Endothelial cell of umbilical vein (primary cell): ENCODE results near the gene C14orf119. TPM values are rescaled to one million over a fixed set of nuclear protein-coding genes. Genes with fewer than 3 reads are reported as not detected.

Experiments
- BruUV-seq: library from RNA; stranded (reverse); fragments of 400-500 nt; replicated peaks from 2 replicates; lab custom pipeline; 2021; lab: Mats Ljungman, UMichigan
- CTCF ChIA-PET: fragments of 300-600, 350-600 bp; sonication (Branson Sonifier 250); formaldehyde crosslinking; loops from one replicate; lab custom pipeline; 2021; ENCODE audit warnings: antibody characterized with exemption, inconsistent platforms; lab: Charles Lee
- POLR2A ChIA-PET: fragments of 300-600, 350-600 bp; sonication (Branson Sonifier 250); formaldehyde crosslinking; loops from one replicate; lab custom pipeline; 2021; ENCODE audit warnings: antibody characterized with exemption, inconsistent platforms; lab: Charles Lee
- DNase-seq: peaks from one replicate; pipeline ENCODE4 v3.0.0-alpha.2; 2011; ENCODE audit warnings: low read depth, low spot score
- FAIRE-seq: peaks from 2 replicates; lab custom pipeline; 2011; peaks lifted over from hg19 to GRCh38; lab: Jason Lieb, UNC
- H2AFZ ChIP-seq: 2 replicates; pipeline ENCODE4 v1.6.0; 2012; ENCODE audit warnings: low read depth, low read length, control low read depth, inconsistent platforms
- H3K27ac ChIP-seq: 2 replicates; pipeline ENCODE4 v1.5.1; 2011; ENCODE audit warnings: low read depth, mild to moderate bottlenecking, control low read depth, low read length, moderate library complexity; ENCODE audit not compliant: insufficient read depth
- H3K27me3 ChIP-seq, 2 experiments: 2 replicates each; pipeline versions ENCODE4 v1.6.0 to v1.6.1; 2011; ENCODE audit warnings: low read length in 2 of 2, mixed read lengths in 1 of 2; ENCODE audit not compliant: control insufficient read depth in 2 of 2, insufficient read depth in 2 of 2
- H3K36me3 ChIP-seq, 2 experiments: 2 replicates in 1 of 2; 3 replicates in 1 of 2; pipeline ENCODE4 v1.5.1; 2011; ENCODE audit warnings: low read length in 2 of 2, mild to moderate bottlenecking in 1 of 2, moderate library complexity in 1 of 2; ENCODE audit not compliant: control insufficient read depth in 2 of 2, insufficient read depth in 2 of 2; ENCODE audit errors: extremely low read depth in 1 of 2
- H3K4me1 ChIP-seq: 3 replicates; pipeline ENCODE4 v1.5.1; 2011; ENCODE audit warnings: mild to moderate bottlenecking, low read length; ENCODE audit not compliant: control insufficient read depth, insufficient read depth; ENCODE audit errors: extremely low read depth
- H3K4me2 ChIP-seq: 2 replicates; pipeline ENCODE4 v1.6.1; 2011; ENCODE audit warnings: low read length, control low read depth, mixed read lengths; ENCODE audit not compliant: insufficient read depth
- H3K4me3 ChIP-seq, 3 experiments: fragments of 200-600 bp in 1 of 3; sonication (generic), shearing (Covaris generic) in 1 of 3; replicated peaks in 1 of 3; 2 replicates each; pipeline ENCODE4 v1.5.1; 2011 to 2016; ENCODE audit warnings: control low read depth in 3 of 3, low read length in 3 of 3, mild to moderate bottlenecking in 2 of 3, inconsistent platforms in 1 of 3, low read depth in 1 of 3, moderate library complexity in 1 of 3; ENCODE audit not compliant: insufficient read depth in 1 of 3
- H3K79me2 ChIP-seq: 2 replicates; pipeline ENCODE4 v1.6.0; 2012; ENCODE audit warnings: low read length, inconsistent platforms; ENCODE audit not compliant: control insufficient read depth, insufficient read depth
- H3K9ac ChIP-seq: replicated peaks from 2 replicates; pipeline ENCODE3; 2011; ENCODE audit warnings: low read length, control low read depth; ENCODE audit not compliant: insufficient read depth; ENCODE audit errors: extremely low read depth
- H3K9me1 ChIP-seq: replicated peaks from 3 replicates; pipeline ENCODE4 v1.6.0; 2011; ENCODE audit warnings: mild to moderate bottlenecking, low read length; ENCODE audit not compliant: control insufficient read depth, insufficient read depth; ENCODE audit errors: extremely low read depth
- H3K9me3 ChIP-seq: replicated peaks from 2 replicates; pipeline ENCODE4 v1.5.1; 2012; ENCODE audit warnings: low read length, inconsistent platforms; ENCODE audit not compliant: control insufficient read depth, insufficient read depth
- H4K20me1 ChIP-seq: replicated peaks from 2 replicates; pipeline ENCODE3; 2011; ENCODE audit warnings: mild to moderate bottlenecking, low read length; ENCODE audit not compliant: control insufficient read depth, insufficient read depth; ENCODE audit errors: extremely low read depth
- CTCF ChIP-seq, 2 donors: IDR thresholded peaks; 1 replicate in 1 of 2; 2 replicates in 1 of 2; pipeline ENCODE4 v1.5.1; 2011; ENCODE audit warnings: low read length in 2 of 2, mild to moderate bottlenecking in 2 of 2, moderate library complexity in 2 of 2, control low read depth in 1 of 2, inconsistent platforms in 1 of 2, low read depth in 1 of 2; ENCODE audit not compliant: insufficient read depth in 1 of 2; ENCODE audit errors: extremely low read depth in 1 of 2
- EZH2 ChIP-seq: IDR thresholded peaks from 2 replicates; pipeline ENCODE4 v1.6.1; 2012; ENCODE audit warnings: borderline replicate concordance, low read depth, mild to moderate bottlenecking, moderate library complexity, low read length, inconsistent platforms; ENCODE audit not compliant: severe bottlenecking
- FOS ChIP-seq: IDR thresholded peaks from 2 replicates; pipeline ENCODE4 v1.6.1; 2011; ENCODE audit warnings: mild to moderate bottlenecking, low read length, moderate library complexity, borderline replicate concordance; ENCODE audit not compliant: insufficient read depth
- GATA2 ChIP-seq: IDR thresholded peaks from 2 replicates; pipeline ENCODE4 v1.7.0; 2011; ENCODE audit warnings: low read depth, mild to moderate bottlenecking, moderate library complexity, mixed read lengths, low read length; ENCODE audit not compliant: insufficient read length, insufficient read depth
- JUN ChIP-seq: IDR thresholded peaks from 2 replicates; pipeline ENCODE4 v1.6.1; 2011; ENCODE audit warnings: borderline replicate concordance, low read depth; ENCODE audit not compliant: insufficient read length, insufficient read depth
- MAX ChIP-seq: IDR thresholded peaks from 2 replicates; pipeline ENCODE4 v1.6.1; 2011; ENCODE audit not compliant: insufficient read depth, insufficient read length
- MYC ChIP-seq: IDR thresholded peaks from one replicate; pipeline ENCODE4 v1.6.1; 2011; ENCODE audit warnings: mild to moderate bottlenecking, low read depth, low read length
- POLR2AphosphoS5 ChIP-seq: IDR thresholded peaks from 2 replicates; pipeline ENCODE4 v1.6.1; 2012; ENCODE audit warnings: low read depth, mild to moderate bottlenecking, control low read depth, low read length, moderate library complexity; ENCODE audit not compliant: insufficient read depth
- dilution Hi-C: fragments of 300-500 bp; cut with MboI; formaldehyde crosslinking; loops from one replicate; pipeline ENCODE4 v1.15.0; 2019; ENCODE audit warnings: low sequenced_read_pairs; ENCODE audit not compliant: extremely low pct_ligation_motif_present
- intact Hi-C: fragments of 100-400 bp; cut with micrococcal nuclease; formaldehyde crosslinking; loops from one replicate; pipeline ENCODE4 v1.10.0; 2022
- polyA plus RNA-seq, 4 experiments: library from polyadenylated mRNA; depleted of rRNA in 3 of 4; stranded (reverse) in 3 of 4; unstranded in 1 of 4; fragments of >200 nt; gene quantifications; 2 replicates each; pipeline versions ENCODE4 v1.2.1 to v1.2.3, GENCODE V29; 2011 to 2012; ENCODE audit warnings: missing spikeins in 1 of 4
- total RNA-seq: library from RNA; stranded (reverse); gene quantifications from 2 replicates; pipeline ENCODE4 v1.2.3, GENCODE V29; 2021

Gene C14orf119
- total and polyA plus RNA-seq, 2 donors (not counting 3 experiments of a cell fraction or from before 2014, with no cell fraction given) = 58.3 to 60.5 TPM

DNA sequence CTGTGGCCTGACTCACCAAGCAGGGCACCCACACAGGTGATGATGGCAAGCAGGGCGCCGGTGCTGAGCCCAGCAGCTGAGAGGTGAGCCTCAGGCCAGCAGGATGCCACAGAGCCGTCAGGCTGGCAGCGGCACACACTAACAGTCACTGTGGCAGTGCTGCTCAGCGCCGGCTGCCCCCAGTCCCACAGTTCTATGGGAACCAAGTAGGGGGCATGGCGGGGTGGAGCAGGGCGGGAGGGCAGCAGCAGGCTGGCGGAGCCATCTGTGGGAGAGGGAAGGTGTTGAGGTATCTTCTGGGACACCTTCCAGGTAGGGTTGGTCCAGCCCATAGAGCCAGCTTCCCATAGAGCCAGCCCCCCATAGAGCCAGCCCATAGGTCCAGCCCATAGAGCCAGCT, 46.3 kb upstream of the C14orf119 start:
- H3K79me2 ChIP-seq = no peaks in the 10 kb centered on the region
- FAIRE-seq = no peak
- no peak overlapping the region for H3K9ac ChIP-seq
- peaks cover 36% of the 10 kb centered on the region for H3K4me1 ChIP-seq
- CTCF ChIA-PET = interaction anchor here (1.4 to 4.0 kb wide), 2 partner anchors 54 to 62 kb away, joined by 5 to 33 read pairs; no protein-coding TSS in a partner anchor
- no peaks in the 10 kb centered on the region for H3K27me3 ChIP-seq
- POLR2A ChIA-PET = interaction anchor here (0.6 kb wide), 1 partner anchor 30 kb away, joined by 7 read pairs; no protein-coding TSS in a partner anchor
- no peaks in the 10 kb centered on the region for H3K9me1 ChIP-seq
- intact Hi-C loops (no loop called here), dilution Hi-C loops (no loop called here)
- H2AFZ ChIP-seq = no peak overlapping the region
- H4K20me1 ChIP-seq = no peaks in the 10 kb centered on the region
- no peak overlapping the region for H3K4me2 ChIP-seq
- H3K9me3 ChIP-seq = no peaks in the 10 kb centered on the region
- no peak for TF ChIP-seq EZH2
- TF ChIP-seq MYC = no peak
- no peak for TF ChIP-seq CTCF (IDR thresholded peaks at IDR 0.05; ENCODE audit: extremely low read depth in 1 of 2, insufficient read depth in 1 of 2, low read depth in 1 of 2, low read length in 2 of 2)
- no peak for TF ChIP-seq POLR2AphosphoS5
- no peak for TF ChIP-seq GATA2
- TF ChIP-seq MAX = no peak
- no peak for TF ChIP-seq FOS
- no peak for TF ChIP-seq JUN
- DNase-seq = no peak
- no TSS peak for BruUV-seq
- no peak overlapping the region for H3K4me3 ChIP-seq
- H3K27ac ChIP-seq = no peak overlapping the region
- H3K36me3 ChIP-seq = peaks cover 0 to 13% of the 10 kb centered on the region in 2 experiments
